GM23338 (cell line): ENCODE results near the gene GRIA3. TPM values are rescaled to one million over a fixed set of nuclear protein-coding genes. Genes with fewer than 3 reads are reported as not detected.

Source experiments
- ATAC-seq: fragments of 200-7000 bp; cut with Tn5 transposase; 3 replicates; pipeline ENCODE4 v1.9.1; 2020
- DNase-seq: peaks from one replicate; pipeline ENCODE4 v3.0.0-alpha.2; 2015; ENCODE audit warnings: low spot score
- H2AFZ ChIP-seq: fragments of 200-600 bp; sonication (generic); 2 replicates; pipeline ENCODE4 v1.8.0; 2016; ENCODE audit warnings: antibody characterized with exemption, mild to moderate bottlenecking, moderate library complexity
- H3F3A ChIP-seq: fragments of 200-600 bp; sonication (generic); replicated peaks from 2 replicates; pipeline ENCODE4 v1.8.0; 2017; ENCODE audit warnings: antibody characterized with exemption, mixed run types, low read depth
- H3K27ac ChIP-seq: fragments of 200-600 bp; sonication (generic); 2 replicates; pipeline ENCODE4 v1.6.1; 2016; ENCODE audit warnings: low read depth
- H3K27me3 ChIP-seq: fragments of 200-600 bp; sonication (generic); 2 replicates; pipeline ENCODE4 v1.8.0; 2016; ENCODE audit warnings: mild to moderate bottlenecking, mixed run types, moderate library complexity; ENCODE audit not compliant: insufficient read depth
- H3K36me3 ChIP-seq: fragments of 200-600 bp; sonication (generic); 2 replicates; pipeline ENCODE4 v1.8.0; 2016; ENCODE audit warnings: mild to moderate bottlenecking; ENCODE audit not compliant: insufficient read depth
- H3K4me1 ChIP-seq: fragments of 200-600 bp; sonication (generic); 2 replicates; pipeline ENCODE4 v1.8.0; 2016; ENCODE audit warnings: mild to moderate bottlenecking, moderate library complexity; ENCODE audit not compliant: insufficient read depth
- H3K4me2 ChIP-seq: fragments of 200-600 bp; sonication (generic); 2 replicates; pipeline ENCODE4 v1.7.1; 2017; ENCODE audit warnings: mixed run types
- H3K4me3 ChIP-seq: fragments of 200-600 bp; sonication (generic); 2 replicates; pipeline ENCODE4 v1.6.1; 2016; ENCODE audit warnings: mixed run types
- H3K79me2 ChIP-seq: fragments of 200-600 bp; sonication (generic); replicated peaks from 2 replicates; pipeline ENCODE4 v1.8.0; 2017; ENCODE audit warnings: mild to moderate bottlenecking; ENCODE audit not compliant: insufficient read depth
- H3K9me2 ChIP-seq: fragments of 200-600 bp; sonication (generic); 2 replicates; pipeline ENCODE4 v1.8.0; 2017; ENCODE audit not compliant: insufficient read depth
- H4K20me1 ChIP-seq: fragments of 200-600 bp; sonication (generic); replicated peaks from 2 replicates; pipeline ENCODE4 v1.8.0; 2017; ENCODE audit warnings: mild to moderate bottlenecking; ENCODE audit not compliant: insufficient read depth
- H3K27ac Mint-ChIP-seq: 2 replicates; pipeline ENCODE4 v1.8.0; 2020; ENCODE audit warnings: inconsistent platforms, mild to moderate bottlenecking, moderate library complexity, mixed read lengths
- H3K27me3 Mint-ChIP-seq: 3 replicates; pipeline ENCODE4 v1.8.0; 2022; ENCODE audit warnings: low read depth, mild to moderate bottlenecking, moderate library complexity, mixed read lengths, inconsistent platforms; ENCODE audit not compliant: insufficient read depth, poor library complexity
- H3K36me3 Mint-ChIP-seq: 3 replicates; pipeline ENCODE4 v1.8.0; 2021; ENCODE audit warnings: low read depth, mild to moderate bottlenecking, inconsistent platforms, moderate library complexity, mixed read lengths
- H3K4me1 Mint-ChIP-seq: 3 replicates; pipeline ENCODE4 v1.8.0; 2020; ENCODE audit warnings: mild to moderate bottlenecking, inconsistent platforms, mixed read lengths
- H3K4me3 Mint-ChIP-seq: 3 replicates; pipeline ENCODE4 v1.8.0; 2021; ENCODE audit warnings: moderate library complexity, mild to moderate bottlenecking, inconsistent platforms, mixed read lengths
- H3K9me3 Mint-ChIP-seq: 3 replicates; pipeline ENCODE4 v1.8.0; 2020; ENCODE audit warnings: moderate library complexity, mild to moderate bottlenecking, inconsistent platforms, mixed read lengths
- CREB1 ChIP-seq: fragments of 250-450 bp; sonication (Bioruptor Pico); IDR thresholded peaks from 2 replicates; pipeline ENCODE4 v1.5.0; 2020; ENCODE audit warnings: low read depth, mild to moderate bottlenecking, moderate library complexity
- polyA plus RNA-seq: library from polyadenylated mRNA; unstranded; fragments of >200 nt; fragmentation: Nextera tagmentation; extraction: Ambion mirVana; gene quantifications from 2 replicates; pipeline ENCODE4 v1.2.1, GENCODE V29; 2016
- total RNA-seq: library from RNA; depleted of rRNA; stranded (reverse); fragments of >200 nt; shearing (Covaris generic); gene quantifications from 2 replicates; pipeline ENCODE4 v1.2.3, GENCODE V29; 2014
- TF ChIP-seq, protein P1 (sequence below): IDR thresholded peaks from one replicate; pipeline ENCODE4 v1.6.1; 2018; ENCODE audit warnings: antibody characterized with exemption; ENCODE audit not compliant: unreplicated experiment

GRIA3 gene
- total and polyA plus RNA-seq, 2 experiments from 2014 or later: 2.7 to 5.6 TPM

DNA sequence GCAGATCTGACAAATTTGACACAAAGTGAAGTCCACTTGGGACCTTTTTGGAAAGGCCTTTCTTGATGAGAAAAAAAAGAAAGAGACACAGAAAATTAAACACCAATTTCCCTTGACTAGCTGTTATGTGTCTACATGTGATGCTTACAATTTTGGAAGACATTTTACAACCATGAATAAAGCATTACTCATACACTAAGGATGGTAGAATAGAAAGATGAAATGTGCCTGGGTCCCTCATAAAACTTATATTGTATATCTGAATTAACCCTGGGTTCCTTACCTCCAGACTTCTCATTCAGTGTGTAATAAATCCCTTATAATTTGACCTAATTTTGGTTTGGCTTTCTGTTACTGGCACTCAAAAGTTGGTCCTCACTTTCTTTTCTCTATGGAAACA lies 16.5 kb upstream of the GRIA3 start:
- Histone ChIP-seq H3K36me3 (no peaks in the 10 kb centered on the region), H3K27ac (no peak overlapping the region), H3K4me1 (peaks cover 3% of the 10 kb centered on the region; the same call in 1 of the 2 replicates), H4K20me1 (no peaks in the 10 kb centered on the region), H3K4me2 (no peak overlapping the region), H3K4me3 (no peak overlapping the region), H3K27me3 (no peaks in the 10 kb centered on the region), H3F3A (no peaks in the 10 kb centered on the region), H3K9me2 (no peaks in the 10 kb centered on the region), H3K79me2 (no peaks in the 10 kb centered on the region), H2AFZ (no peak overlapping the region)
- peaks cover 4% of the 10 kb centered on the region for H3K27me3 Mint-ChIP-seq
- H3K4me1 Mint-ChIP-seq: peaks cover 8% of the 10 kb centered on the region; the same call in 2 of the 3 replicates
- H3K9me3 Mint-ChIP-seq: no peaks in the 10 kb centered on the region; the same call in 2 of the 3 replicates
- no peaks in the 10 kb centered on the region; the same call in 2 of the 3 replicates for H3K36me3 Mint-ChIP-seq
- ATAC-seq: no peak
- no peak for DNase-seq
- H3K27ac Mint-ChIP-seq: no peak overlapping the region
- H3K4me3 Mint-ChIP-seq: no peak overlapping the region
- TF ChIP-seq, protein P1, sequence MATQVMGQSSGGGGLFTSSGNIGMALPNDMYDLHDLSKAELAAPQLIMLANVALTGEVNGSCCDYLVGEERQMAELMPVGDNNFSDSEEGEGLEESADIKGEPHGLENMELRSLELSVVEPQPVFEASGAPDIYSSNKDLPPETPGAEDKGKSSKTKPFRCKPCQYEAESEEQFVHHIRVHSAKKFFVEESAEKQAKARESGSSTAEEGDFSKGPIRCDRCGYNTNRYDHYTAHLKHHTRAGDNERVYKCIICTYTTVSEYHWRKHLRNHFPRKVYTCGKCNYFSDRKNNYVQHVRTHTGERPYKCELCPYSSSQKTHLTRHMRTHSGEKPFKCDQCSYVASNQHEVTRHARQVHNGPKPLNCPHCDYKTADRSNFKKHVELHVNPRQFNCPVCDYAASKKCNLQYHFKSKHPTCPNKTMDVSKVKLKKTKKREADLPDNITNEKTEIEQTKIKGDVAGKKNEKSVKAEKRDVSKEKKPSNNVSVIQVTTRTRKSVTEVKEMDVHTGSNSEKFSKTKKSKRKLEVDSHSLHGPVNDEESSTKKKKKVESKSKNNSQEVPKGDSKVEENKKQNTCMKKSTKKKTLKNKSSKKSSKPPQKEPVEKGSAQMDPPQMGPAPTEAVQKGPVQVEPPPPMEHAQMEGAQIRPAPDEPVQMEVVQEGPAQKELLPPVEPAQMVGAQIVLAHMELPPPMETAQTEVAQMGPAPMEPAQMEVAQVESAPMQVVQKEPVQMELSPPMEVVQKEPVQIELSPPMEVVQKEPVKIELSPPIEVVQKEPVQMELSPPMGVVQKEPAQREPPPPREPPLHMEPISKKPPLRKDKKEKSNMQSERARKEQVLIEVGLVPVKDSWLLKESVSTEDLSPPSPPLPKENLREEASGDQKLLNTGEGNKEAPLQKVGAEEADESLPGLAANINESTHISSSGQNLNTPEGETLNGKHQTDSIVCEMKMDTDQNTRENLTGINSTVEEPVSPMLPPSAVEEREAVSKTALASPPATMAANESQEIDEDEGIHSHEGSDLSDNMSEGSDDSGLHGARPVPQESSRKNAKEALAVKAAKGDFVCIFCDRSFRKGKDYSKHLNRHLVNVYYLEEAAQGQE: no peak

DNA sequence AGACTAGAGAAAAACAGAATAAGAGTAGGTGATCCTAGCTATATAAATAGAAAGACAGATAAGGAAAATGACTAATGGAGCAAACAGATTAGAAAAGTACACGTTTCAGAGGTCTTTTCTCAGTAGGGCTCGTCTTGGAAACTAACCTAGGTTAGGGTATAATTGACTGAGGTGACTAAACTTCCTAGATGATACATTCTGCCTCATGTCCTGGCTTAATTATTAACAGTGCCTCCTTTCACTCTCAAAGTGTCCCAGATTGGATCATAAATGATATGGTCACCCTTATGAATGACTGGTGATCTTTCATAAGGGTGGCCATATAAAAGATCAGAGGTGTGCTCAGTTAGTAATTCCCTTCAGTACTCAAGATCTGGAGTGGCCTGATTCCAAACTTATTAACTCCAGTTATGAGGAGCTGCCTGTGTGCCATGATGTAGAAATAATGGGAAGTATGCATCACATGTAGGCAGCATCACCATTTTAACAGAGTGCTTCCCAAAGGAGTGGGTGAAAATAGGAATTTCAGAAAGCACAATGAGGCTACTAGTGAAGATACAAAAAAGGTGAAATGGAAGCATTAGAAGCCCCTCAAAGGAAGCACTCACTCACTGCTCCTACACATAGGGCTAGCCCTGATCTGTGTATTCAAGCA lies 14.7 kb upstream of the GRIA3 start:
- no peak overlapping the region for H3K4me2 ChIP-seq

More for the DNA sequence above, 14.7 kb upstream of the GRIA3 start:
- Mint-ChIP-seq H3K27ac (no peak overlapping the region), H3K27me3 (peaks cover 4% of the 10 kb centered on the region), H3K4me3 (no peak overlapping the region), H3K9me3 (no peaks in the 10 kb centered on the region), H3K36me3 (no peaks in the 10 kb centered on the region), H3K4me1 (0 out of 3 replicates have a peak, but pooled peaks cover 2% of the 10 kb centered on the region)
- no peaks in the 10 kb centered on the region for H4K20me1 ChIP-seq
- H3F3A ChIP-seq: no peaks in the 10 kb centered on the region
- no peak overlapping the region for H2AFZ ChIP-seq
- no peak overlapping the region for H3K27ac ChIP-seq
- peaks cover 3% of the 10 kb centered on the region; the same call in 1 of the 2 replicates for H3K4me1 ChIP-seq
- H3K79me2 ChIP-seq: no peaks in the 10 kb centered on the region
- H3K36me3 ChIP-seq: no peaks in the 10 kb centered on the region
- H3K4me3 ChIP-seq: no peak overlapping the region
- DNase-seq (no peak), ATAC-seq (no peak)
- no peaks in the 10 kb centered on the region for H3K27me3 ChIP-seq
- no peaks in the 10 kb centered on the region for H3K9me2 ChIP-seq
- TF ChIP-seq, protein P1: no peak
- TF ChIP-seq CREB1 (CRISPR knock-in tag): no peak
